ENCODE results near the gene PTPRJ.

DNA sequence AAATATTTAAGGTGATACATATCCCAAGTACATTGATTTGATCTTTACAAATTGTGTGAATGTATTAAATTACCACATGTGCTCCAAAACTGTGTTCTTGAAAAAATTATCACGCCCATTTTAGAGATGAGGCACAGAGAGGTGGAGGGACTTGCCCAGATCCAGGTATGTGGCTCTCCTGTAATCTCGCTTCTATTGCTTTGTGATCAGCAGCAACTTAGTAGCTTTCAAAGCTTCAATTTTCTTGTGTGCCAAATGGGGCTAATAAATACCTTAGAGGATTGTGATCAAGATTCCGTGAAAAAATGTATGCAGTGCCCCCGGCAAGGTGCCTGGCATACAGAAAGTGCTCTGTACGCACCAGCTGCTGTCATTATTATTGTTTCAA, 18.0 kb downstream of the PTPRJ start:
- TF ChIP-seq CTCF (IDR thresholded peaks at IDR 0.05) (no peak), POLR2A (IDR thresholded peaks at IDR 0.05) (no peak)

Data from vagina (tissue), 2 donors.